A673 (cell line): ENCODE measurements around the gene RIPOR1. TPM values are rescaled to one million over a fixed set of nuclear protein-coding genes. Genes with fewer than 3 reads are reported as not detected.

Source experiments
- BruUV-seq: library from RNA; stranded (reverse); fragments of 400-500 nt; replicated peaks from 2 replicates; lab custom pipeline; 2021; lab: Mats Ljungman, UMichigan
- CTCF ChIA-PET: fragments of 300-600 bp; sonication (Branson Sonifier 250); formaldehyde crosslinking; loops from one replicate; lab custom pipeline; 2022; ENCODE audit warnings: antibody characterized with exemption; lab: Charles Lee
- POLR2A ChIA-PET: fragments of 300-600 bp; sonication (Branson Sonifier 250); formaldehyde crosslinking; loops from one replicate; lab custom pipeline; 2022; ENCODE audit warnings: antibody characterized with exemption; ENCODE audit not compliant: low non-redundant PET; lab: Charles Lee
- DNase-seq: peaks from one replicate; pipeline ENCODE4 v3.0.0-alpha.2; 2015; ENCODE audit warnings: low spot score
- H3K27ac ChIP-seq: fragments of 200-600 bp; sonication (generic); 2 replicates; pipeline ENCODE4 v1.5.1; 2016; ENCODE audit warnings: mixed run types, low read depth, mild to moderate bottlenecking, mixed read lengths, antibody characterized with exemption, low read length; ENCODE audit not compliant: poor library complexity, severe bottlenecking
- H3K27me3 ChIP-seq: fragments of 200-600 bp; sonication (generic); replicated peaks from 2 replicates; pipeline ENCODE4 v1.6.1; 2017; ENCODE audit warnings: mixed run types, low read depth, mild to moderate bottlenecking, mixed read lengths, antibody characterized with exemption, low read length; ENCODE audit not compliant: insufficient read depth, poor library complexity
- H3K36me3 ChIP-seq: fragments of 200-600 bp; sonication (generic); 2 replicates; pipeline ENCODE4 v1.6.1; 2016; ENCODE audit warnings: mixed run types, mild to moderate bottlenecking, mixed read lengths, antibody characterized with exemption, low read length; ENCODE audit not compliant: insufficient read depth, poor library complexity, severe bottlenecking
- H3K4me1 ChIP-seq: fragments of 200-600 bp; sonication (generic); 2 replicates; pipeline ENCODE4 v1.6.1; 2017; ENCODE audit warnings: mixed run types, mild to moderate bottlenecking, mixed read lengths, antibody characterized with exemption, low read length; ENCODE audit not compliant: insufficient read depth, poor library complexity, severe bottlenecking
- H3K4me3 ChIP-seq: fragments of 200-600 bp; sonication (generic); 2 replicates; pipeline ENCODE4 v1.5.1; 2016; ENCODE audit warnings: low read depth, mixed run types, mild to moderate bottlenecking, mixed read lengths, low read length; ENCODE audit not compliant: poor library complexity, severe bottlenecking
- H3K9me3 ChIP-seq: fragments of 200-600 bp; sonication (generic); 2 replicates; pipeline ENCODE4 v1.6.1; 2016; ENCODE audit warnings: mixed run types, low read depth, mild to moderate bottlenecking, mixed read lengths, antibody characterized with exemption, low read length; ENCODE audit not compliant: poor library complexity, severe bottlenecking
- EZH2 ChIP-seq: fragments of 200-600 bp; sonication (generic); IDR thresholded peaks from 2 replicates; pipeline ENCODE4 v1.6.1; 2017; ENCODE audit warnings: borderline replicate concordance, low read depth, mild to moderate bottlenecking, mixed read lengths, antibody characterized with exemption, low read length; ENCODE audit not compliant: poor library complexity, severe bottlenecking
- intact Hi-C: fragments of 100-400 bp; cut with micrococcal nuclease; formaldehyde crosslinking; loops from one replicate; pipeline ENCODE4 v1.10.0; 2022; ENCODE audit not compliant: unreplicated experiment
- total RNA-seq: library from RNA; stranded (reverse); gene quantifications from 2 replicates; pipeline ENCODE4 v1.2.3, GENCODE V29; 2021
- TF ChIP-seq, protein P1 (sequence below): fragments of 300-800, 200-600 bp; sonication (generic); conservative IDR thresholded peaks from 2 replicates; pipeline ENCODE4 v1.5.1; 2017; ENCODE audit warnings: low read depth, mild to moderate bottlenecking, antibody characterized with exemption, low read length, moderate library complexity, mixed read lengths

RIPOR1 gene
- total RNA-seq, 1 experiment from 2014 or later, result 22.9 TPM

DNA sequence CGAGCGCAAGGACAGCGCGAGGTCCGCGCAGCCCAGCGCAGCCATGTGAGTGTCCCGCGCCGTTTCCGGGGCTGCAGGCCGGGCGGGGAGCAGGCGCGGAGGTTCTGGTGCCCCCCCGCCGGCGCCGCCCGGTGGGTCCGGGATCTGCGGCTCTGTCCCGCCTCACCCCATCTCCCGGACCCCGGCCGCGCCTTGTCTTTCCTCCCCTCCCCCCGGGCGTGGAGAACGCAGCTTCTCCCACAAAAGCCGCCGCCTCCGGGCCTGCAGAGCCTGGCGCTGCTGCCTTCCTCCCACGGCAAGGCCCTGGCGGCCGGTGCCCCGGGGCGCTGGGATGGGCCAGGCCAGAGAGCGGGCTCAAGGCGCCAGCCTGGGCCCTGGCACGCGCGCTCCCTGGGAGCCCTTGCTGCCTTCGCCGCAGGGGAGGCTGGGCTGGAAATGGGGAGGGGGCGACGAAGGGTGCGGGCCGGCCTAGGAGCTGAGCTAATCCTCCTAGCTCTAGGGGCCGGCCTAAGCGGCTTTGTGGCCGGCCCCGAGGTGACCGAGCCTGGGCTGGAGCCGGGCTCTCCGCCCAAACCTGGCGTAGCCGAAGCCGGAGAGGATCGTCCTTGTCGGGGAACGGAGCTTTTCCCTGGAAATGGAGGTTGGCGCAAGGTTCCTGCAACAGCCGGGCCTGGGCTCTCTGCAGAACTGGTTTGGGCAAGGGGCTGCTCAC lies 397 bp downstream of the RIPOR1 start:
- BruUV-seq, result no TSS peak
- Histone ChIP-seq H3K4me1 (peaks cover 13% of the 10 kb centered on the region), H3K36me3 (no peaks in the 10 kb centered on the region), H3K27ac (peak overlapping the region; percentile 74), H3K9me3 (no peaks in the 10 kb centered on the region), H3K27me3 (no peaks in the 10 kb centered on the region), H3K4me3 (peak overlapping the region; percentile 85)
- DNase-seq, result peak; percentile 48
- ChIA-PET CTCF (interaction anchor here (0.6 to 1.2 kb wide), 4 partner anchors 8 to 556 kb away, joined by 3 to 6 read pairs (median 4); partner anchors contain the start of gene NFATC3), POLR2A (no interaction called here)
- intact Hi-C loops, result loop anchor here (10.0 kb wide), 1 partner anchor 516 kb away; no protein-coding TSS in a partner anchor
- TF ChIP-seq EZH2, result no peak
- TF ChIP-seq, protein P1, sequence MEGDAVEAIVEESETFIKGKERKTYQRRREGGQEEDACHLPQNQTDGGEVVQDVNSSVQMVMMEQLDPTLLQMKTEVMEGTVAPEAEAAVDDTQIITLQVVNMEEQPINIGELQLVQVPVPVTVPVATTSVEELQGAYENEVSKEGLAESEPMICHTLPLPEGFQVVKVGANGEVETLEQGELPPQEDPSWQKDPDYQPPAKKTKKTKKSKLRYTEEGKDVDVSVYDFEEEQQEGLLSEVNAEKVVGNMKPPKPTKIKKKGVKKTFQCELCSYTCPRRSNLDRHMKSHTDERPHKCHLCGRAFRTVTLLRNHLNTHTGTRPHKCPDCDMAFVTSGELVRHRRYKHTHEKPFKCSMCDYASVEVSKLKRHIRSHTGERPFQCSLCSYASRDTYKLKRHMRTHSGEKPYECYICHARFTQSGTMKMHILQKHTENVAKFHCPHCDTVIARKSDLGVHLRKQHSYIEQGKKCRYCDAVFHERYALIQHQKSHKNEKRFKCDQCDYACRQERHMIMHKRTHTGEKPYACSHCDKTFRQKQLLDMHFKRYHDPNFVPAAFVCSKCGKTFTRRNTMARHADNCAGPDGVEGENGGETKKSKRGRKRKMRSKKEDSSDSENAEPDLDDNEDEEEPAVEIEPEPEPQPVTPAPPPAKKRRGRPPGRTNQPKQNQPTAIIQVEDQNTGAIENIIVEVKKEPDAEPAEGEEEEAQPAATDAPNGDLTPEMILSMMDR, result no peak

DNA sequence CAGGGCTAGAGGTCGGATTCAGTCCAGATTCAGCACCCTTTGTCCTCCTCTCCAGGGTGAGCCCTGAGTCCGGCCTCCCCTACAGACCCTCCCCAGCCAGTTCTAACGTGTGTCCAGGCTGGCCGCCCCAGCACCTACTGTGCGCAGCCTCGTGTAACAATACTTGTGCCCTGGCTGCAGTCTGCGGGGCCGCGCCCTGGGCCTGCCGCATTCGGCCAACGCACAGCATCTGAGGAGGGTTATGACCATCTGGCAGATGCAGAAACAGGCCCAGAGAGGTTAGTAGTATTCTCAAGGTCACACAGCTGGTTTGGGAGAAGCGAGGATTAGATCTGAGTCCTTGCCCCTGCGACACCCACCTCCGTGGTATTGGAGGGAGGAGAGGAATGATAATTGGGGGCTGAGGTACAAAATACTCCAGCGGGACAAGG lies 968 bp downstream of the RIPOR1 start:
- H3K4me1 ChIP-seq, result peaks cover 13% of the 10 kb centered on the region
- no TSS peak for BruUV-seq
- no peak for TF ChIP-seq EZH2
- TF ChIP-seq, protein P1, result no peak
- intact Hi-C loops, result loop anchor here (10.0 kb wide), 1 partner anchor 515 kb away; no protein-coding TSS in a partner anchor
- ChIA-PET CTCF (interaction anchor here (0.8 to 1.2 kb wide), 2 partner anchors 9 to 138 kb away, joined by 3 to 6 read pairs; no protein-coding TSS in a partner anchor), POLR2A (no interaction called here)
- no peaks in the 10 kb centered on the region for H3K27me3 ChIP-seq
- no peaks in the 10 kb centered on the region for H3K9me3 ChIP-seq
- peak overlapping the region; percentile 74 for H3K27ac ChIP-seq
- H3K4me3 ChIP-seq, result peak overlapping the region; percentile 85
- no peaks in the 10 kb centered on the region for H3K36me3 ChIP-seq
- no peak for DNase-seq

DNA sequence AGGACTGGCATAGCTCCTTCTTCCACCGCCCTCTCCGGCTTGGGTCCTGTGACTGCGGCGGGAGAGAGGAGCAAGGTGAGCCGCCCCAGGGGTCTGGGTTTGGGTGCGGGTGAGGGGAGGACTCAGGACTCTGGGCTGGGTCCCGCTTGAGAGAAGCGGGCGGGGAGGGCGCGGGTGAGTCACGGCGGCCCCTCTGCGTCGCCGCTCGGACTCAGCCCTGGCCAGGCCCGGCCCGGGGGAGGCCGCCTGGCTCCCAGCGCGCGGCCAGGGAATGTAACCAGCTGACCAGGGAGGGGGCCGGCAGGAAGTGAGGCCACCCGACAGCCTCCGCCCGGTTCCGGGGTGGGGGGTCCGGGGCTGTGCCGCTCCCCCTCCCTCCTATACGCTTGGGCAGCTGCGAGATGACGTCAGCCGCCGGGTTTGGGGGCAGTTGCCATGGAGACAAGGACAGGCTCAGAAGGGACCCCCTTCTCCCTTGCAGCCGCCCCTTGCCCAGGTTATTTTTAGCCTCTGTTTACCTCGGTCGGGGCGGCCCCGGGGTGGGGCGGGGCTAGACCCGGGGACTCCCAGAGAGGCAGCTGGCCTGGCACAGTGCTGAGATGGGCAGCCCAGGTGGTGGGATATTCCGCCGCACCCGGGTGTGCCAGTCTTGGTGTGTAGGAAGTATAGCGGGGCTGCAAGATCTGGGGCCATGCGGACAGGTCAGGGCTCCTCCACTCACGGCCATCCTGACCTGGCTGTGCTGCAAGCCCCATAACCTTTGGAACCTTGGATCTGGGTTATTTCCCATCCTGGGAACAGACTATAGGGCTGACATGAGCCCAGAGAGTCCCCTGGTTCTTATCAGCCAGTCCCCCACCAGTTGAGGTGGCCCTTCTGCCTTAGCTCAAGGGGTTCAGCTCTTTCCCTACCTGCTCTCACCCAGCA lies 1.6 kb downstream of the RIPOR1 start:
- no peaks in the 10 kb centered on the region for H3K27me3 ChIP-seq
- no peaks in the 10 kb centered on the region for H3K36me3 ChIP-seq
- CTCF ChIA-PET, result interaction anchor here (0.6 to 1.2 kb wide), 3 partner anchors 9 to 137 kb away, joined by 3 to 6 read pairs (median 3); partner anchors contain the start of gene CARMIL2
- POLR2A ChIA-PET, result interaction anchor here (0.6 kb wide), 1 partner anchor 402 kb away, joined by 4 read pairs; no protein-coding TSS in a partner anchor
- peaks cover 13% of the 10 kb centered on the region for H3K4me1 ChIP-seq
- no peaks in the 10 kb centered on the region for H3K9me3 ChIP-seq
- intact Hi-C loops, result no loop called here
- BruUV-seq, result no TSS peak
- H3K4me3 ChIP-seq, result peak overlapping the region; percentile 85
- TF ChIP-seq, protein P1, result no peak
- no peak for TF ChIP-seq EZH2
- DNase-seq, result no peak
- no peak overlapping the region for H3K27ac ChIP-seq
